Endodermal cell (in vitro differentiated cells): Measurements from ENCODE around the gene SNX6. TPM values are rescaled to one million over a fixed set of nuclear protein-coding genes. Genes with fewer than 3 reads are reported as not detected.

Experiments used
- DNase-seq: peaks from one replicate; pipeline ENCODE4 v3.0.0-alpha.2; 2017
- H3K27ac ChIP-seq: 2 replicates; pipeline ENCODE4 v1.5.1; 2013; ENCODE audit warnings: mild to moderate bottlenecking, low read depth, low read length, moderate library complexity
- H3K27me3 ChIP-seq: 2 replicates; pipeline ENCODE4 v1.6.1; 2013; ENCODE audit warnings: mild to moderate bottlenecking, low read length, moderate library complexity; ENCODE audit not compliant: insufficient read depth, control insufficient read depth, poor library complexity, severe bottlenecking
- H3K36me3 ChIP-seq: 2 replicates; pipeline ENCODE4 v1.7.0; 2013; ENCODE audit warnings: mild to moderate bottlenecking, low read length, moderate library complexity; ENCODE audit not compliant: control insufficient read depth, insufficient read depth
- H3K4me1 ChIP-seq: one replicate; pipeline ENCODE4 v1.7.0; 2013; ENCODE audit warnings: low read length; ENCODE audit not compliant: control insufficient read depth, insufficient read depth
- H3K4me3 ChIP-seq: 2 replicates; pipeline ENCODE4 v1.5.1; 2013; ENCODE audit warnings: mild to moderate bottlenecking, low read length, moderate library complexity
- H3K9ac ChIP-seq: 2 replicates; pipeline ENCODE4 v1.6.1; 2013; ENCODE audit warnings: mild to moderate bottlenecking, low read length, moderate library complexity; ENCODE audit not compliant: poor library complexity, severe bottlenecking; ENCODE audit errors: extremely low read depth
- H3K9me3 ChIP-seq: 2 replicates; pipeline ENCODE4 v1.6.1; 2013; ENCODE audit warnings: mild to moderate bottlenecking, low read length, moderate library complexity; ENCODE audit not compliant: control insufficient read depth
- H3K27ac Mint-ChIP-seq: 2 replicates; pipeline ENCODE4 v1.8.0; 2020; ENCODE audit warnings: mixed read lengths
- H3K27me3 Mint-ChIP-seq: 2 replicates; pipeline ENCODE4 v1.8.0; 2021; ENCODE audit warnings: mild to moderate bottlenecking, mixed read lengths; ENCODE audit not compliant: insufficient read depth
- H3K36me3 Mint-ChIP-seq: 2 replicates; pipeline ENCODE4 v1.8.0; 2020; ENCODE audit warnings: low read depth, mixed read lengths
- H3K4me1 Mint-ChIP-seq: 2 replicates; pipeline ENCODE4 v1.8.0; 2020; ENCODE audit warnings: mixed read lengths
- H3K4me3 Mint-ChIP-seq: 2 replicates; pipeline ENCODE4 v1.8.0; 2020; ENCODE audit warnings: mild to moderate bottlenecking, moderate library complexity, mixed read lengths
- H3K9me3 Mint-ChIP-seq: 2 replicates; pipeline ENCODE4 v1.8.0; 2020; ENCODE audit warnings: mild to moderate bottlenecking, mixed read lengths
- CTCF ChIP-seq: fragments of 200-600 bp; sonication (generic); conservative IDR thresholded peaks from 2 replicates; pipeline ENCODE4 v1.5.0; 2021; ENCODE audit warnings: antibody characterized with exemption, mild to moderate bottlenecking
- WGBS, 2 experiments: methylation state at CpG; one replicate each; pipeline versions ENCODE4 v1.1.5 to v1.1.7; 2013; ENCODE audit warnings: missing lambda C conversion rate in 2 of 2, mixed read lengths in 1 of 2; ENCODE audit not compliant: insufficient coverage in 1 of 2, insufficient read length in 1 of 2; 5-methylcytosine and 5-hydroxymethylcytosine counted together
- total RNA-seq, 2 donors: library from RNA; stranded (reverse); fragmentation: NEBNext Ultra II Directional in 1 of 2; extraction: Animal tissue kit (Norgen Biotek cat#: 25700) in 1 of 2; gene quantifications; 2 replicates in 1 of 2; 3 replicates in 1 of 2; pipeline ENCODE4 v1.2.1, GENCODE V29; 2021

The SNX6 gene
- total RNA-seq, 2 donors from 2014 or later = 69.6 to 73.2 TPM

- Histone ChIP-seq H3K36me3 (no peaks in the 10 kb centered on the region), H3K4me1 (no peaks in the 10 kb centered on the region), H3K27ac (no peak overlapping the region), H3K27me3 (peaks cover 19% of the 10 kb centered on the region), H3K4me3 (no peak overlapping the region), H3K9ac (no peak overlapping the region), H3K9me3 (no peaks in the 10 kb centered on the region)
- Mint-ChIP-seq H3K27ac (no peak overlapping the region), H3K4me1 (peaks cover 2% of the 10 kb centered on the region), H3K4me3 (no peak overlapping the region), H3K27me3 (peaks cover 17% of the 10 kb centered on the region), H3K36me3 (no peaks in the 10 kb centered on the region), H3K9me3 (no peaks in the 10 kb centered on the region)
- 85 to 89% methylated on average over 8 to 10 of the region's 10 CpGs for WGBS, 2 experiments
- DNase-seq = no peak
- TF ChIP-seq CTCF = no peak
Observed at GRCh38 chr14:34646570-34647255, 16.8 kb upstream of the SNX6 start.

GRCh38 chr14:34643361-34643760, 13.4 kb upstream of the SNX6 start:
- Histone ChIP-seq H3K4me1 (no peaks in the 10 kb centered on the region), H3K27ac (no peak overlapping the region), H3K4me3 (no peak overlapping the region), H3K9ac (no peak overlapping the region), H3K36me3 (no peaks in the 10 kb centered on the region), H3K9me3 (no peaks in the 10 kb centered on the region), H3K27me3 (no peaks in the 10 kb centered on the region)
- Mint-ChIP-seq H3K4me1 (no peaks in the 10 kb centered on the region), H3K36me3 (no peaks in the 10 kb centered on the region), H3K9me3 (no peaks in the 10 kb centered on the region), H3K4me3 (no peak overlapping the region), H3K27me3 (peaks cover 2% of the 10 kb centered on the region), H3K27ac (no peak overlapping the region)
- WGBS, 2 experiments = 95 to 97% methylated on average over 5 of the region's 6 CpGs
- no peak for DNase-seq
- no peak for TF ChIP-seq CTCF

- no peaks in the 10 kb centered on the region for H3K4me1 ChIP-seq
- H3K27me3 Mint-ChIP-seq = peaks cover under 1% of the 10 kb centered on the region
Observed at GRCh38 chr14:34642595-34642994, 12.6 kb upstream of the SNX6 start.

More at GRCh38 chr14:34642595-34642994, 12.6 kb upstream of the SNX6 start:
- Histone ChIP-seq H3K27ac (no peak overlapping the region), H3K9me3 (no peaks in the 10 kb centered on the region), H3K9ac (no peak overlapping the region), H3K4me3 (no peak overlapping the region), H3K36me3 (no peaks in the 10 kb centered on the region), H3K27me3 (no peaks in the 10 kb centered on the region)
- no peak for DNase-seq
- Mint-ChIP-seq H3K9me3 (no peaks in the 10 kb centered on the region), H3K4me1 (no peaks in the 10 kb centered on the region), H3K27ac (no peak overlapping the region), H3K4me3 (no peak overlapping the region), H3K36me3 (no peaks in the 10 kb centered on the region)
- WGBS, 2 experiments = 94 to 100% methylated on average over 1 to 3 of the region's 3 CpGs
- TF ChIP-seq CTCF = no peak
